ENCODE results near the gene TCF20. TPM values are rescaled to one million over a fixed set of nuclear protein-coding genes. Genes with fewer than 3 reads are reported as not detected.

Gene TCF20
- total RNA-seq, 4 donors from 2014 or later, result 17.4 to 28.8 (median 24.7) TPM

- Histone ChIP-seq H3K4me3 (peak overlapping the region; percentile 67 to 100 (median 94)), H3K27ac (peak overlapping the region; percentile 46 to 96 (median 88)), H3K9me3 (no peaks in the 10 kb centered on the region), H3K4me1 (peaks cover 0 to 30% (median 12%) of the 10 kb centered on the region in 4 donors), H3K36me3 (no peaks in the 10 kb centered on the region), H3K27me3 (no peaks in the 10 kb centered on the region)
- 0% methylated on average over 33 to 36 of the region's 70 CpGs for WGBS, 2 donors
- TF ChIP-seq CTCF (IDR thresholded peaks at IDR 0.05), result peak in 1 of 5 experiments; percentile 16
- TF ChIP-seq POLR2A (IDR thresholded peaks at IDR 0.05), result no peak
- DNase-seq (ENCODE audit: low spot score in 2 of 2), result no peak
Measured at GRCh38 chr22:42269432-42270175, 849 bp downstream of the TCF20 start.

- DNase-seq (ENCODE audit: low spot score in 2 of 2), result no peak
- peak overlapping the region; percentile 67 to 100 (median 94) for H3K4me3 ChIP-seq
- TF ChIP-seq EP300 (IDR thresholded peaks at IDR 0.05) (no peak), POLR2A (IDR thresholded peaks at IDR 0.05) (no peak), CTCF (IDR thresholded peaks at IDR 0.05) (no peak)
- no peaks in the 10 kb centered on the region for H3K36me3 ChIP-seq
- H3K27me3 ChIP-seq, result no peaks in the 10 kb centered on the region
- no peaks in the 10 kb centered on the region for H3K9me3 ChIP-seq
- H3K27ac ChIP-seq, result peak overlapping the region in 3 of 4 donors; percentile 87 to 96 (median 88)
- WGBS, 2 donors, result 11 to 12% methylated on average over 9 of the region's 9 CpGs
- peaks cover 0 to 30% (median 12%) of the 10 kb centered on the region in 4 donors for H3K4me1 ChIP-seq
Measured at GRCh38 chr22:42268852-42269410, 1.5 kb downstream of the TCF20 start.

- Histone ChIP-seq H3K27ac (no peak overlapping the region), H3K4me3 (no peak overlapping the region), H3K4me1 (peaks cover 0 to 24% (median 12%) of the 10 kb centered on the region in 4 donors), H3K9me3 (no peaks in the 10 kb centered on the region), H3K36me3 (no peaks in the 10 kb centered on the region), H3K27me3 (no peaks in the 10 kb centered on the region)
- DNase-seq (ENCODE audit: low spot score in 2 of 2), result no peak
- TF ChIP-seq EP300 (IDR thresholded peaks at IDR 0.05) (no peak), POLR2A (IDR thresholded peaks at IDR 0.05) (no peak), CTCF (IDR thresholded peaks at IDR 0.05) (no peak)
- 85 to 86% methylated on average over 2 of the region's 2 CpGs for WGBS, 2 donors
Measured at GRCh38 chr22:42265321-42265720, 5.1 kb downstream of the TCF20 start.

GRCh38 chr22:42263944-42264343 lies 6.5 kb downstream of the TCF20 start:
- Histone ChIP-seq H3K27me3 (no peaks in the 10 kb centered on the region), H3K36me3 (no peaks in the 10 kb centered on the region), H3K9me3 (no peaks in the 10 kb centered on the region), H3K4me3 (no peak overlapping the region), H3K27ac (no peak overlapping the region), H3K4me1 (peaks cover 0 to 23% (median 9%) of the 10 kb centered on the region in 4 donors)
- 86% methylated on average over 5 of the region's 5 CpGs for WGBS, 2 donors
- TF ChIP-seq EP300 (IDR thresholded peaks at IDR 0.05) (no peak), POLR2A (IDR thresholded peaks at IDR 0.05) (no peak), CTCF (IDR thresholded peaks at IDR 0.05) (no peak)
- DNase-seq (ENCODE audit: low spot score in 2 of 2), result no peak

- Histone ChIP-seq H3K9me3 (no peaks in the 10 kb centered on the region), H3K4me3 (no peak overlapping the region), H3K27me3 (no peaks in the 10 kb centered on the region), H3K4me1 (peaks cover 0 to 14% (median 2%) of the 10 kb centered on the region in 4 donors), H3K27ac (no peak overlapping the region), H3K36me3 (no peaks in the 10 kb centered on the region)
- TF ChIP-seq EP300 (IDR thresholded peaks at IDR 0.05) (no peak), POLR2A (IDR thresholded peaks at IDR 0.05) (no peak), CTCF (IDR thresholded peaks at IDR 0.05) (no peak)
- no peak for DNase-seq (ENCODE audit: low spot score in 2 of 2)
- WGBS, 2 donors, result 79 to 90% methylated on average over 4 of the region's 4 CpGs
Measured at GRCh38 chr22:42262964-42263363, 7.5 kb downstream of the TCF20 start.

All from tibial nerve (tissue), 4 donors.